GM21737 (cell line): ENCODE data around the gene RANBP9.

Experiments
- ATAC-seq: cut with Tn5 transposase; IDR thresholded peaks from one replicate; pipeline ENCODE4 v1.9.1; 2021; ENCODE audit warnings: mild to moderate bottlenecking, moderate library complexity; ENCODE audit not compliant: unreplicated experiment

The RANBP9 gene

DNA sequence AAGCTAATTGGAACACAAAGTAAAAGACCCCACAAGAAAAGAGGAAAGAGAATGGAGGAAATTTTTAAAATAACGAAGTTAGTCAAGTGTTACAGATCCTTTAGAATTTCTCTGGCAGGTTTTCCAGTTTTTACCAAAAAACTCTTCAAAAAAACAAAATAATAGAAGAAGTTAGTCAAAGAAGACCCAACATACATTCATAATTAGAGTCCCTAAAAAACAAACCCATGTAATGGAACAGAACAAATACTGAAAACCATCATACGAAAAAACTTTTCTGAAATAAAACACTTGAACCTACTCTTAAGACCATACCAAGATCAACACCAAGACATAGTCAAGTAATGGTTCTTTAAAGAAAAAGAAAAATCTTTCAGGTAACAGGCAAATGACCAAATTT lies 31.6 kb downstream of the RANBP9 start:
- no peak for ATAC-seq

DNA sequence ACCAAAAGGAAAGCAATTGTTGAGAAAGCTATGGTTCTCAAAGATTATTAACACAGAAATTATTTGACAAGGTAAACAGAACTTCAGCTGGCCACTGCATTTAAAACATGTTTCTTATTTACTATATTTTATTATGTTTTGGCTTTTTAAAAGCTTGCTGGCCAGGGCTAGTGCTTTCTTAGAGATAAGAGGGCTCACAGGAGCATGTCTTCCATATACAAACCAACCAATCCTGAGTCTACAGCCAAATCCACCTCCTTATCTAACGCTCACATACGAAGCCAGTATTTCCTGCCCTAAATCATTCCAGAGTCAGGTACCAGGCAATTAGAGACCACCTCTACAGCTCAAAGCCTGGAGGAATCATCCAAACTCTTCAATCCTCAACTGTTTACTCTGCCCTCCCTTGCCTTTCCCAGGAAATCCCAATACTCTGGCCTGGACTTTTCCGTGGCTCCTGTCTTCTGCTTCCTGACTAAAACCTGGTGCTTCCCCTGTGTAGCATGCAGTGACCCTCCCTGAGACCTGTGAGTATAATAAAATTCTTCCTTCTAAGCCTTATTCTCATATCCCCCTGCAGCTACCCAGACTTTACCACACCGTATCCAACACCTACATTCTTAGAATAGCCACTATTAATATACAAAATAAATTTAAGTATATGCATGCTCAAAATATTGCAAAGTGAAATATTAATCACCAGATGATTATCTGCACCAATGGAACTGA lies 33.2 kb downstream of the RANBP9 start:
- ATAC-seq: no peak

DNA sequence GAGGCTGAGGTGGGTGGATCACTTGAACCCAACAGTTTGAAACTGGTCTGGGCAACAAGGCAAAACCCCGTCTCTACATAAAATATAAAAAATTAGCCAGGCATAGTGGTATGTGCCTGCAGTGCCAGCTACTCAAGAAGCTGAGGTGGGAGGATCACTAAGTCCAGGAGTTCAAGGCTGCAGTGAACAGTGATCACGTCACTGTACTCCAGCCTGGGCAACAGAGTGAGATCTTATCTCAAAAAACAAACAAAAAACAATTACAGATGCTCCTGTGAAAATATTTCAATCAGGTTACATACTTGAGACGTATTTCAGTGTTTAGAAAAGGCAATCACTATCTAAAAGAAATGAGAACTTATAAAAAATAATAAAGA lies 33.8 kb downstream of the RANBP9 start:
- no peak for ATAC-seq

DNA sequence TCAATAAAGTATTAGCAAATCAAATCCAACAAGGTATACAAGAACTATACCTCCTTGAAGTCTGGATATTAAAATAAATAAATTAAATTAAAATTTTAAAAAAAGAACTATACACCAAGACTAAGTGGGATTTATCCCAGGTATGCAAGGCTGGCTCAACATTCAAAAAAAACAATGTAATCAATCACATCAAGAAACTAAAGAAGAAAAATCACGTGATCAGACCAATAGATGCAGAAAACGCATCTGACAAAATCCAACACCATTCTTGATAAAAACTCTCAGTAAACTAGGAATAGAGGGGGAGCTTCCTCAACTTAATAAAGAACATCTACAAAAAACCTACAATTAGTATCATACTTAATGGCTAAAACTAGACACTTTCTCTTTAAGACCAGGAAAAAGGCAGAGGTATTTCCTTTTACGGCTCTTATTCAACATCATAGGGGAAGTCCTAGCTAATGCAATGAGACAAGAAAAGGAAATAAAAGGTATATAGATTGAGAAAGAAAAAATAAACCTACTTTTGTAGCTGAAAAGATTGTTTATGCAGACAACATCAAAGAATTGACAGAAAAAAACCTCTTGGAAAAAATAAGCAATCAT lies 35.0 kb downstream of the RANBP9 start:
- no peak for ATAC-seq

DNA sequence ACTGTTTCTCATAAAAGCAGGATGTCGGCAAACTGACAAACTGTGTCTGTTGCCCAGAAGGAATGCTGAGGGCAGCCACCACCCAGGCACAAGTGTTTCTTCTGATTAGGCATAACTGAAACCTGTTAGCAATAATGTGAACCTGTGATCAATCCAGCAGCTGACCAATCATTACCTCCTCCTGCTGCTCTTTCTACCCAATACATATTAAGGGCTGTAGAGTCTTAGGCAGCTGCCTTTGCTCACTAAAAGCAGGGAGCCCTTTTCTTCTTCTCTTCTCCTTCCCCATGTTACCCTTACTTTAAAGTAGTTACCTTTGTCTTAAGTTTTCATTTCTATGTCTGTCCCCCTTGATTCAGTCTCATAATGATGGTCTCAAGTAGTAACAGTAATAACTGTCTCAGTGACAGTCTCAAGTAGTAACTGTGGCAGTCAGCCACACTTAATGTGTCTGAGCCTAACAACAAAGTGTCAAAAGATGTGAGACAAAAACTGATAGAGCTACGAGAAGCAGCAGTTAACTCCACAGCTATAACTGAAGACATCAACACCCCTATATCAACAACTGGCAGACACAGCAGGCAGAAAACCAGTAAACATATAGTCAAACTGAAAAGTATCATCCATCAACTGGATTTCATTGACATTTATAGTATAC lies 37.0 kb downstream of the RANBP9 start:
- no peak for ATAC-seq

DNA sequence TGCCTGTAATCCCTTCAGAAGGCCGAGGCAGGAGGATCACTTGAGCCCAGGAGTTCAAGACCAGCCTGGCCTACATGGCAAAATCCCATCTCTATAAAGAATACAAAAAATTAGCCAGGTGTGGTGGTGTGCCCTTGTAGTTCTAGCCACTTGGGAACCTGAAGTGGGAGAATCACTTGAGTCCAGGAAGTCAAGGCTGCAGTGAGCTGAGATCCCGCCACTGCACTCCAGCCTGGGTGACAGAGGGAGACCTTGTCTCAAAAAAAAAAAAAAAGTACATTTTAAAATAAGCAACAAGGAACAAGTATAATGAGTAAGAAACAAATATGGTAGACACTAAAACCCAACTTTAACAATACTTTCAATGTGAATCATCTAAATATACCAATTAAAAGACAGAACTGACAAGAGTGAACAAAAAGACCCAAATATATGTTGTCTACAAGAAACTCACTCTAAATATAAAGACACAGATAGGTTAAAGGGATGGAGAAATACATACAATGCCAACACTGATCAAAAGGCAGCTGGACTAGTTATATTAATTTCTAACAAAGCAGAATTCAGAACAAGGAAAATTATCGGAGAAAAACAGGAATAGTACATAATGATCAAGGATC lies 37.7 kb downstream of the RANBP9 start:
- no peak for ATAC-seq

DNA sequence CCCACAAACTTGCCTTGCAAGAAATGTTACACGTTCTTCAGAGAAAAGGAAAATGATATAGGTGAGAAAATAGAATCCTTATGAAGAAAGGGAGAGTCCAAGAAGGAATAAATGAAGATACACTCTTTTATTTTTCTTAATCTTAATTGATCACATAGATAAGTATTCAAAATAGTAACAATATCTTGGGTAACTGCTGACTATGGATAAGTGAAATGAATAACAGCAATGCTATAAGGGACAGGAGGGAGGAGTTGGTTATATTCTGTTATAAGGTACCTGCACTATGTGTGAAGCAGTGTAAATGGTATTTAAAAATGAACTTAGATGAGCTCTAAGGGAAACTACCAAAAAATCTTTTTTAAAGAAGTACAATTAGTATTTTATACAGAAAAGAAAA lies 38.3 kb downstream of the RANBP9 start:
- ATAC-seq: no peak

DNA sequence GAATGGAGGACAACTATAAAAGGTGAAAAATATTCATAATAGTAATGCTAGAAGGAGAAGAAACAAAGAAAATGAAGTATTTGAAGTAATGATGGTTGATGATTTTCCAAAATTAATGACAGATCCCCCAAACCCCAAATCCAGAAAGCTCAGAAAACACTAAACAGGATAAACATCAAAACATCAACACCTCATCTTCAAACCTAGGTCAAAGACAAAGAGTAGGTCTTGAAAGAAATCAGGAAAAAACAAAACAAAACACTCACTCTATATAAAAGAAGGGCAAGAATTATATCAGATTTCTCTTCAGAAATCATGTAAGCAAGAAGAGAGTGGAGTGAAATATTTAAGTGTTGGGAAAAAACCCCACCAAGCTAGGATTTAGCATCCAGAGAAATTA lies 38.7 kb downstream of the RANBP9 start:
- ATAC-seq: no peak

DNA sequence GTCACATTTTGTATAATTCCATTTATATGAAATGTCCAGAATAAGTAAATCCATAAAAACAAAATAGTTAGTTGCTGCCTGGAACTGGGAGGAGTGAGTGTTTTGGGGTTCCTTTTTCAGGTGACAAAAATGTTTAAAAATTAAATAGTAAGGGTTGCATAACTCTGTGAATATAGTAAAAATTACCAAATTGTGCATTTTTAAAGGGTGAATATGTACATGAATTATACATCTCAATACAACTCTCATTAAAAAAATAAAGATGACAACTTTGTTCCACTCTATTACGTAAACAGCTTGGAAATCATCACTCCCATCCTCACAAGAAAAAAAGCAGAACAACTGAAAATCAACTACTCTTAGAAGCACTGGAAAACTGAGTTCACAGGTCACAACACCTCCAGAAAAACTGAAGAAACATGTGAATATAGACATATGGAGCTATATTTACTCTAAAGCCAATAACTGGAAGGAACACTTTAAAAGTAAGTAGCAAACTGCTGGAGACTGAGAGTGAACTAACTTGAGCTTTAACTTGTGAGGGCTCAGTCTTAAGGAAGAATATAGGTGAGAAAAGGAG lies 40.0 kb downstream of the RANBP9 start:
- ATAC-seq: no peak

DNA sequence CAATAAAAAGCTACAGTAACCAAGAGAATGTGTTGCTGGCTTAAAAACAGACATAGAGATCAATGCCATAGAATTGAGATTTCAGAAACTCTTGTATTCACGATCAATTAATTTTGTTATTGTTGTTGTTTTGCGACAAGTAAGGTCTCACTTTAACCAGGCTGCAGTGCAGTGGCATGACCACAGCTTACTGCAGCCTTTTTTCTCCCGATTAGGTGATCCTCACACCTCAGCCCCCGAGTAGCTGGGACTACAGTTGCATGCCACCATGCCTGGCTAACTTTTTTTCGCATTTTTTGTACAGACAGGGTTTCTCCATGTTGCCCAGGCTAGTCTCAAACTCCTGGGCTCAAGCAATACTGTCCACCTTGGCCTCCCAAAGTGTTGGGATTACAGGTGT lies 42.2 kb downstream of the RANBP9 start:
- ATAC-seq: no peak

DNA sequence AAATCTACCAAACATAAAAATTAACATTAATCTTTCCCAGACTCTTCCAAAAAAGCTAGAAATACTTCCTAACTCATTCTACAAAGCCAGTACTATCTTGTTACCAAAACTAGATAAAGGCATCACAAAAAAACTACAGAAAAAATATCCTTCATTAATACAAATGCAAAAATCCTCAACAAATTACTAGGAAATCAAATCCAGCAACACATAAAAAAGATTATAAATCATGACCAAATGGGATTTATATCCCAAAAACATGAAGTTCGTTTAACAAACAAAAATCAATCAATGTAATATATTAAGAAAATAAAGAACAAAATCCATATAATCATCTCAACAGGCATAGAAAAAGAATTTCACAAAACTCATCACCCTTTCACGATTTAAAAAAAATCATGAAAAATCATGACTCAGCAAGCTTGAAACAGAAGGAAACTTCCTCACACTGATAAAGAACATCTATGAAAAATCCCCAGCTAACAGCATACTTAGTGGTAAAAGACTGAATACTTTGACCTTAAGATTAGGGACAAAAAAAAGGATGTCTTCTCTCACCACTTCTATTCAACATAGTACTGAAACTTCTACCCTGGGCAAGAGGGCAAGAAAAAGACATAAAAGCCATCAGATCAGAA lies 43.2 kb downstream of the RANBP9 start:
- ATAC-seq: no peak

DNA sequence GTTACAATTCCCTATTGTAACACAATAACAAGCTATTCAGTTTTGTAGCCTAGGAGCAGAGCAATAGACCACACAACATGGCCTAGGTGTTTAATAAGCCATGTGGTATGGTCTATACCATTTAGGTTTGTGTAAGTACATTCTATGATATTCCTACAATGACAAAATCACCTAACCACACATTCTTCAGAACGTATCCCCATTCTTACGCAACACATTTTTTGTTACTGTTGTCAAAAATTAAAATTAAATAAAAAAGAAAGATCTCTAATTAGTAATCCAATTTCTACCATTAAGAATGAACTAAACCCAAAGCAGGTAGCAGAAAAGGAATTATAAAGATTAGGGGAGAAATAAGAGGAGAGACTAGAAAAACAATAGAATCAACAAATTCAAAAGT lies 44.0 kb downstream of the RANBP9 start:
- ATAC-seq: no peak

DNA sequence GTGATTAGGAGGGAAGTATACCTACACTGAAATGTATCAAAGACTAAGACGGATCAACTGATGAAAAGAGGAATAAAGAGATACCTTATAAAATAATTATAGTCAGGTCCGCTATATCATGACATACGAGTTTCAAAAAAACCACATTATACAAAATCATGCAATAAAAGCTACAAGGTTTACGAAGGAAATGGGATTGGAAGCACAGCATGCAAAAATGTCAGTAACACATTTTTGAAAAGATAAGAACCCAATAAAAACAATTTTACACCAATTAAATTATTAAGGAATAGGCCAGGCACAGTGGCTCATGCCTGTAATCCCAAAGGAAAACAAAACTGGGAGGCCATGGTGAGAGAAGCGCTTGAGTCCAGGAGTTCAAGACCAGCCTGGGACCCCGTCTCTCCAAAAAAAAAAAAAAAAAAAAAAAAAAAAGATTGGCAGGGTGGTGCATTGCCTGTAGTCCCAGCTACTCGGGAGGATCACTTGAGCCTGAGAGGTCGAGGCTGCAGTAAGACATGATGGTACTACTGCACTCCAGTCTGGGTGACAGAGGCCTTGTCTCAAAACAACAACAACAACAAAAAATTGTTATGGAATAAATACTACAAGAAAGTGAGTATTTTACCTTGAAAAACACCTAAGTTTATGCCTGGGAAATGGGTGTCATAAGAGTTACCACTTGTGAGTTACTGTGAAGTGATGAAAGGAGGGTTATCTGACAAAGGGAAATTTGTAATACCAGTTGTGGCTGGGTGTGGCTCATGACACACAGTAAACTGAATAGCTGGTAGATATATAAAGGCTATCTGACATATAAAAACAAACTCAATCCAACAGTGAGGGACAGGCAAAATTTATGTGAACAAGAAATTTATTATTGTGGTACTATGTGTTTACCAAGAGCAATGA lies 45.2 kb downstream of the RANBP9 start:
- no peak for ATAC-seq

DNA sequence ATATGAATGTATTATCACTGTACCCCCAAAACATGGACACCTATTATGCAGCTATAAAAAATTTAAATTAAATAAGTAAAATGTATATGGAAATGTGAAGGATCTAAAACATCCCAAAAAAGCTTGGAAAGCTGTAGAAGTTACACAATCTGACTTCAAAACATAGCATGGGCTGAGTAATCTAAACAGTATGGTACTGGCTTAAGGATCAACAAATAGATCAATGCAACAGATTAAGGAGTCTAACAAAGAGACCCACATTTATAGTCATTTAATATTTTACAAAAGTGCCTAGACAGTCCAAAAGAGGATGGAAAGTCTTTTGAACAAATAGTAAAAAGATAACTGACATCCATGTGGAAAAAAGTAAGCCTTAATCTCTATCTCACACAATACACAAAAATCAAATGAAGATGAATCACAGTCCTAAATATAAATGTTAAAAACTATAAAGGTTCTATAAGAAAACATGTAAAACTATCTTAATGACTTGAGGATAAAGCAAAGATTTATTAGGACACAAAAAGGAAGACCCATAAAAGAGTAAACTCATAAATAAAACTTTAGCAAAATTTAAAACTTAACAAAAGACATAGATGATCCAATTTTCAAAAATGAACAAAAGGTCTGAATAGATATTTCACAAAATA lies 46.8 kb downstream of the RANBP9 start:
- ATAC-seq: no peak

DNA sequence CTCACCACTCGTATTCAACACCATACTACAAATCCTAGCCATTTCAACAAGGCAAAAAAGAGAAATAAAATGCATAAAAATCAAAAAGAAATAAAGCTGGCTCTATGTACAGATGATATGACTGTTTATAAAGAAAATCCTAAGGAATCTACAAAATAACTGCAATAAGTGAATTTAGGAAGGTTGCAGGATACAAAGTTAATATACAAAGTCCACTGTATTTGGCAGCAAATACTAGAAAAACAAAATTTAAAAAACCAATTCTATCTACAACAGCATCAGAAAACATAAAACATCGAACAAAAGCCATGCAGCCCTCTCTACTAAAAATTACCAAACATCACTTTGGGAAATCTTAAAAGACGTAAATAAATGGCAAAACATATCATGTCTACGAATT lies 47.6 kb downstream of the RANBP9 start:
- ATAC-seq: no peak

DNA sequence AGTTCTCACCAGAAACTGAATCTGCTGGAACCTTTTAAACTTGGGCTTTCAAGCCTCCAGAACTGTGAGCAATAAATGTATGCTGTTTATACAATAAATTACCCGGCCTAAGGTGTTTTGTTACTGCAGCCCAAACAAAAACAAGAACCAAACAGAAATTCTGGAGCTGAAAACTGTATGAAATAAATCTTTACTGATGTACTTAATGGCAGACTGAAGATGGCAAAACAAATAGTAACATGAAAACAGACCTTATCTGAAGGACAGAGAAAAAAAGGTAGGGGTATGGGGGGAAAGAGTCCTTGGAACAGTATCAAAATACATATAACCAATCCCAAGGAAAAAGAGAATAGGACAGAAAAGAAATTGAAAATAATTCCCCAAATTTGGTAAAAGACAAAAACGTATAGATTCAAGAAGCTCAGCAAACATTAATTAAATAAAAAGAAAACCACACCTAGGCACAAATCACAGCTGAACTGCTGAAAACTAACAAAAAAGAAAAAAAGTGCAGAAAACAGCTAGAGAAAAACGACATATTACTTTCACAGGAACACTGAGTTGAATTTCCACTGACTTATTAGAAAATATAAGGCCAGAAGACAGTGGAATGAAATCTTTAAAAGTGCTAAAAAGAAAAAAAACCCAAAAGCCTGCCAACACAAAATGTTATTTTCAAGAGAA lies 48.8 kb downstream of the RANBP9 start:
- no peak for ATAC-seq

DNA sequence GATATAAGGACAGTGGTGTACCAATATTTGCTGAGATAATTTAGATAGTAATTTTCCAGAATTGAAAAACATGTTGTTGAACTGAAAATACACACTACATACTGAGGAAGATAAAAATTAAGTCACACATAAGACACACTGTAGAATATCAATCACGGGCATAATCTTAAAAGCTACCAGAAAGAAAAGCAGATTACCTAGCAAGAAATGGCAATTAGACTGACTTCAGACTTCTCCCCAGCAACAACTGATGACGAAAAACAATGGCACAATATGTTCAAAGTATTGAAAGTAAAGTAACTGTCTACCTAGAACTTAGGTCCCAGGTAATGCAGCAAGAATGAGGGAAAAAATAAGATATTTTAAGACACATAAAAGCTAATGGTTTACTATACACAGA lies 50.0 kb downstream of the RANBP9 start:
- ATAC-seq: no peak

DNA sequence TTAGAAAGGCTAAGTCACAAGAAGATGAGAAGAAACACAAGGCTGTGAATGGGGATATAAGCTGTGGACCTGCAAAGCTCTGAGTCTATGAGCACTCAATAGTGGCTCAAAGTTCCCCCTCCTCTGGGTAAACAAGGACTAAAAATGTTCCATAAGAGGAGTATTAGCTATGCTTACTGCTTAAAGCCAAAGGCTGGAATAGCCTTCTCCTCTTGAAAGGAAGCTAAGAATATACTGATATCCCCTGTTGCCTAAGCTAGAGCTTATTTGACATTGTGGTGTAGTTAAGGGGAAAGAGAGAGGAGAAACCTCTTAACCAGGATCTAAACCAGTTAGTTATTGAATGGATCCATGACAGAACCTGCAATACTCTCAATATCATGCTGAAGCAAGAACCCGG lies 50.7 kb downstream of the RANBP9 start:
- ATAC-seq: no peak

DNA sequence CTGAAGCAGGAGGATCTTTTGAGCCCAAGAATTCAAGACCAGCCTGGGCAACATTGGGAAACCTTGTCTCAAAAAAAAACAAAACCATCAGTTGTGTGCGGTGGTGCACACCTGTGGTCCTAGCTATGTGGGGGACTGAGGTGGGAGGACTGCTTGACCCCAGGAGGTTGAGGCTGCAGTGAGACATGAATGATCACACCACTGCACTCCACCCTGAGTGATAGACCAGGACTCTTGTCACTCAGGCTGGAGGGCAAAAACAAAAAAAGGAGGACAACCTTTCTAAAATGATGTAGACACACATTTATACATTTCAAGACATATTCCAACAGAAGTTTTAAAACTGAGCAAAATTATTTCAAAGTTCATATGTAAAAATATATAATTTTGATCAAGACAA lies 51.4 kb downstream of the RANBP9 start:
- ATAC-seq: no peak
